Measurements from ENCODE around the gene ARHGEF2.

DNA sequence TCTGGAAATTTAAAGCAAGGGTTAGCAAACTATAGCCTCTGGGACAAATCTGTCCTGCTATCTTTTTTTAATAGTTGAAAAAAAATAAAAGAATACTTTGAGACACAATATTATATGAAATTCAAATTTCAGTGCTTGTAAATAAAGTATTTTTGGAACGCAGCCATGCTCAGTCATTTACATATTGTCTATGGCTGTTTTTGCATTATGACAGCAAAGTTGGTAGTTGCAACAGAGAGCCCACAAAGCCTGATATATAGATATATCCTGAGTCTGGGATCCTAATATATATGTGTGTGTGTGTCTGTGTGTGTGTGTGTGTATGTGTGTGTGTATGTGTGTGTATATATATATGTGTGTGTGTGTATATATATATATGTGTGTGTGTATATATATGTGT lies 21.6 kb upstream of the ARHGEF2 start:
- TF ChIP-seq, protein P1, sequence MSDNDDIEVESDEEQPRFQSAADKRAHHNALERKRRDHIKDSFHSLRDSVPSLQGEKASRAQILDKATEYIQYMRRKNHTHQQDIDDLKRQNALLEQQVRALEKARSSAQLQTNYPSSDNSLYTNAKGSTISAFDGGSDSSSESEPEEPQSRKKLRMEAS (IDR thresholded peaks at IDR 0.05; ENCODE audit: low read depth, low read length) = no peak
- TF ChIP-seq, protein P2, sequence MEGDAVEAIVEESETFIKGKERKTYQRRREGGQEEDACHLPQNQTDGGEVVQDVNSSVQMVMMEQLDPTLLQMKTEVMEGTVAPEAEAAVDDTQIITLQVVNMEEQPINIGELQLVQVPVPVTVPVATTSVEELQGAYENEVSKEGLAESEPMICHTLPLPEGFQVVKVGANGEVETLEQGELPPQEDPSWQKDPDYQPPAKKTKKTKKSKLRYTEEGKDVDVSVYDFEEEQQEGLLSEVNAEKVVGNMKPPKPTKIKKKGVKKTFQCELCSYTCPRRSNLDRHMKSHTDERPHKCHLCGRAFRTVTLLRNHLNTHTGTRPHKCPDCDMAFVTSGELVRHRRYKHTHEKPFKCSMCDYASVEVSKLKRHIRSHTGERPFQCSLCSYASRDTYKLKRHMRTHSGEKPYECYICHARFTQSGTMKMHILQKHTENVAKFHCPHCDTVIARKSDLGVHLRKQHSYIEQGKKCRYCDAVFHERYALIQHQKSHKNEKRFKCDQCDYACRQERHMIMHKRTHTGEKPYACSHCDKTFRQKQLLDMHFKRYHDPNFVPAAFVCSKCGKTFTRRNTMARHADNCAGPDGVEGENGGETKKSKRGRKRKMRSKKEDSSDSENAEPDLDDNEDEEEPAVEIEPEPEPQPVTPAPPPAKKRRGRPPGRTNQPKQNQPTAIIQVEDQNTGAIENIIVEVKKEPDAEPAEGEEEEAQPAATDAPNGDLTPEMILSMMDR (IDR thresholded peaks at IDR 0.05; ENCODE audit: low read depth, low read length) = no peak
- TF ChIP-seq POLR2A (IDR thresholded peaks at IDR 0.05; ENCODE audit: extremely low read depth, insufficient read length) = no peak
- TF ChIP-seq MYC (IDR thresholded peaks at IDR 0.05; ENCODE audit: low read depth, low read length) = no peak

All from NB4 (cell line).